ENCODE measurements around the gene AANAT.

Gene AANAT

GRCh38 chr17:76469991-76470739 is 2.8 kb downstream of the AANAT start:
- TF ChIP-seq, protein P1, sequence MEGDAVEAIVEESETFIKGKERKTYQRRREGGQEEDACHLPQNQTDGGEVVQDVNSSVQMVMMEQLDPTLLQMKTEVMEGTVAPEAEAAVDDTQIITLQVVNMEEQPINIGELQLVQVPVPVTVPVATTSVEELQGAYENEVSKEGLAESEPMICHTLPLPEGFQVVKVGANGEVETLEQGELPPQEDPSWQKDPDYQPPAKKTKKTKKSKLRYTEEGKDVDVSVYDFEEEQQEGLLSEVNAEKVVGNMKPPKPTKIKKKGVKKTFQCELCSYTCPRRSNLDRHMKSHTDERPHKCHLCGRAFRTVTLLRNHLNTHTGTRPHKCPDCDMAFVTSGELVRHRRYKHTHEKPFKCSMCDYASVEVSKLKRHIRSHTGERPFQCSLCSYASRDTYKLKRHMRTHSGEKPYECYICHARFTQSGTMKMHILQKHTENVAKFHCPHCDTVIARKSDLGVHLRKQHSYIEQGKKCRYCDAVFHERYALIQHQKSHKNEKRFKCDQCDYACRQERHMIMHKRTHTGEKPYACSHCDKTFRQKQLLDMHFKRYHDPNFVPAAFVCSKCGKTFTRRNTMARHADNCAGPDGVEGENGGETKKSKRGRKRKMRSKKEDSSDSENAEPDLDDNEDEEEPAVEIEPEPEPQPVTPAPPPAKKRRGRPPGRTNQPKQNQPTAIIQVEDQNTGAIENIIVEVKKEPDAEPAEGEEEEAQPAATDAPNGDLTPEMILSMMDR (conservative IDR thresholded peaks at IDR 0.05; ENCODE audit: low read length) = no peak
- no peak overlapping the region for H3K4me3 ChIP-seq (ENCODE audit: low read length)
- DNase-seq (ENCODE audit: low read depth) = no peak

GRCh38 chr17:76471498-76472257 is 4.3 kb downstream of the AANAT start:
- TF ChIP-seq, protein P1 (conservative IDR thresholded peaks at IDR 0.05; ENCODE audit: low read length) = no peak
- DNase-seq (ENCODE audit: low read depth) = no peak

DNA sequence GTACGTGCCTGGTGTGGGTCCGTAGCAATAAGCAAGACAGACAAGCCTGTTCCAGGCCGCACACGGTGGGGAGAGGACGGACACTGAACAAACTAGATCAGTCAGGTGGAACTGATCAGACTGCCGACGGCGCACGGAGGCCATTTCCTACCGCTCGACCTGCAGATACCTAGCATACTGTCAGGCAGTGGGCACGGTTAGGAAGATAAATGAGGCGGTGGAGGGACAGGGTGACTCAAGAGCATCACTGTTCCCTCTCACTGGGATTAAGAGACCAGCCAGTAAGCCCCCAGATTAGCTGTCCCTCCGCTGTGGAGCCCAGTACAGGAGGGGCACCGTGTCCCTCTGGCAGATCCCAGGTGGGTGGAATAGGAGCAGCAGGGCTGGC is 4.8 kb downstream of the AANAT start:
- DNase-seq (ENCODE audit: low read depth) = no peak
- TF ChIP-seq, protein P1 (conservative IDR thresholded peaks at IDR 0.05; ENCODE audit: low read length) = no peak
- H3K4me3 ChIP-seq (ENCODE audit: low read length) = no peak overlapping the region

More at GRCh38 chr17:76471498-76472257, 4.3 kb downstream of the AANAT start:
- H3K4me3 ChIP-seq (ENCODE audit: low read length) = no peak overlapping the region

GRCh38 chr17:76472726-76473125 is 5.3 kb downstream of the AANAT start:
- TF ChIP-seq, protein P1 (conservative IDR thresholded peaks at IDR 0.05; ENCODE audit: low read length) = no peak
- DNase-seq (ENCODE audit: low read depth) = no peak
- H3K4me3 ChIP-seq (ENCODE audit: low read length) = no peak overlapping the region

DNA sequence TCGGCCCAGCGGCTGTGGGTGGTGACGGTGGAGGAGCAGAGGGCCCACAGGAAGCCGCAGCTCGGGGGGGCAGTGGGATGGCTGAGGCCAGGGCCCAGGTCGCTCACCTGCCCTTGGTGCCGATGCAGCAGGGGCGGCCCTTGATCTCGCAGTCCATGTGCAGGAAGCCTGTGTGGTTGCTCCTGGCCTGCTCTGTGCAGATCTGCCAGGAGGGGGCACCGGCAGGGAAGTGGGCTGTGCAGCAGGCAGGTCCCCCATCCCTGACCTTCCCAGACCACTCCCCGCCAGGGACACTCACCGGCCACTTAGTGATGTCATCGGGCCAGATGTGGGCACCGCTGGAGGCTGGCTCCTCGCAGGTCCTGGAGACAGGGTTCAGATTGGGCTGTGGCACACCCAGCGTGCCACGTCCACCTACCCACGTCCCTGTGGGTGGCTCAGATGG is 6.2 kb downstream of the AANAT start:
- DNase-seq (ENCODE audit: low read depth) = no peak
- TF ChIP-seq, protein P1 (conservative IDR thresholded peaks at IDR 0.05; ENCODE audit: low read length) = peak; percentile 26; the same call in 1 of the 2 replicates

DNA sequence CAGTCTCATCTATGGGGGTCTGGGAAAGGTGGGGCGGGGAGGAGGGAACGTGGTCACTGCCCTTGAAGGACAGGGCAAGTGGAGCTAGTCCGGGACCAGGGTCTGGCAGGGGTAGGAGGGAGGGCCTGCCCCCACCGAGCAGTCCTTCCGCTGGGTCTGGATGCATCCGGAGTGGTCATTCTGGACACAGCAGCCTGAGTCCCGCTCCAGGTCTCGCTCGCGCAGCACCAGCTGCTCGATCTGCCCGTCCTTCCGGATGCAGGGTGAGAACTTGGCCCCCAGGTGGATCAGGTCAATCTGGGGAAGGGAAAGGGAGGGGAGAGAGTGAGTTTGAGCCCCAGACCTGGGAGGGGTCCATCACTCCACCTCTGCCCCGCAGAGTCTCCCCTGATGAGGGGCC is 6.8 kb downstream of the AANAT start:
- TF ChIP-seq, protein P1 (conservative IDR thresholded peaks at IDR 0.05; ENCODE audit: low read length) = no peak
- H3K4me3 ChIP-seq (ENCODE audit: low read length) = no peak overlapping the region
- no peak for DNase-seq (ENCODE audit: low read depth)

More for the DNA sequence above, 6.2 kb downstream of the AANAT start:
- no peak overlapping the region for H3K4me3 ChIP-seq (ENCODE audit: low read length)
